Keratinocyte (primary cell): ENCODE data around the gene TSHR. TPM values are rescaled to one million over a fixed set of nuclear protein-coding genes. Genes with fewer than 3 reads are reported as not detected.

Experiments
- DNase-seq: peaks from one replicate; pipeline ENCODE4 v3.0.0-alpha.2; 2011; ENCODE audit warnings: low read depth, missing footprints, low spot score
- FAIRE-seq: peaks from 2 replicates; lab custom pipeline; 2011; peaks lifted over from hg19 to GRCh38; lab: Jason Lieb, UNC
- H2AFZ ChIP-seq: 2 replicates; pipeline ENCODE4 v1.6.0; 2012; ENCODE audit warnings: low read length, control low read depth, inconsistent platforms; ENCODE audit not compliant: control insufficient read depth
- H3K27ac ChIP-seq: 2 replicates; pipeline ENCODE4 v1.5.1; 2011; ENCODE audit warnings: low read length; ENCODE audit not compliant: control insufficient read depth, insufficient read depth
- H3K27me3 ChIP-seq: 3 replicates; pipeline ENCODE4 v1.6.0; 2011; ENCODE audit warnings: low read length; ENCODE audit not compliant: control insufficient read depth, insufficient read depth; ENCODE audit errors: extremely low read depth
- H3K36me3 ChIP-seq, 2 experiments: 2 replicates in 1 of 2; 3 replicates in 1 of 2; pipeline ENCODE4 v1.5.1; 2011; ENCODE audit warnings: low read length in 2 of 2, mild to moderate bottlenecking in 1 of 2; ENCODE audit not compliant: control insufficient read depth in 2 of 2, insufficient read depth in 2 of 2; ENCODE audit errors: extremely low read depth in 1 of 2
- H3K4me1 ChIP-seq: 3 replicates; pipeline ENCODE4 v1.5.1; 2011; ENCODE audit warnings: low read length; ENCODE audit not compliant: control insufficient read depth, insufficient read depth; ENCODE audit errors: extremely low read depth
- H3K4me2 ChIP-seq: 3 replicates; pipeline ENCODE4 v1.6.0; 2011; ENCODE audit warnings: low read depth, low read length; ENCODE audit not compliant: control insufficient read depth, insufficient read depth; ENCODE audit errors: extremely low read depth
- H3K4me3 ChIP-seq, 3 experiments: fragments of 200-600 bp in 1 of 3; sonication (generic) in 1 of 3; 2 replicates in 2 of 3; 3 replicates in 1 of 3; pipeline ENCODE4 v1.5.1; 2011 to 2016; ENCODE audit warnings: low read length in 3 of 3, mild to moderate bottlenecking in 3 of 3, control low read depth in 2 of 3, inconsistent platforms in 1 of 3, low read depth in 1 of 3, mixed read lengths in 1 of 3, mixed run types in 1 of 3, moderate library complexity in 1 of 3; ENCODE audit not compliant: control insufficient read depth in 2 of 3, insufficient read depth in 2 of 3; ENCODE audit errors: extremely low read depth in 1 of 3
- H3K79me2 ChIP-seq: 2 replicates; pipeline ENCODE4 v1.6.0; 2012; ENCODE audit warnings: low read length; ENCODE audit not compliant: control insufficient read depth, insufficient read depth
- H3K9ac ChIP-seq: 3 replicates; pipeline ENCODE4 v1.6.0; 2011; ENCODE audit warnings: low read length; ENCODE audit not compliant: control insufficient read depth, insufficient read depth; ENCODE audit errors: extremely low read depth
- H3K9me1 ChIP-seq: 3 replicates; pipeline ENCODE4 v1.6.0; 2011; ENCODE audit warnings: low read length; ENCODE audit not compliant: control insufficient read depth, insufficient read depth; ENCODE audit errors: extremely low read depth
- H3K9me3 ChIP-seq: 2 replicates; pipeline ENCODE4 v1.5.1; 2012; ENCODE audit warnings: low read depth, low read length; ENCODE audit not compliant: control insufficient read depth
- H4K20me1 ChIP-seq: 3 replicates; pipeline ENCODE4 v1.6.0; 2011; ENCODE audit warnings: low read length; ENCODE audit not compliant: control insufficient read depth, insufficient read depth; ENCODE audit errors: extremely low read depth
- CTCF ChIP-seq, 3 experiments: IDR thresholded peaks in 1 of 3; conservative IDR thresholded peaks in 1 of 3; optimal IDR thresholded peaks in 1 of 3; 2 replicates in 2 of 3; 3 replicates in 1 of 3; pipeline versions ENCODE3 to v1.5.1; 2011; ENCODE audit warnings: low read length in 3 of 3, mild to moderate bottlenecking in 3 of 3, moderate library complexity in 2 of 3, control low read depth in 1 of 3, inconsistent platforms in 1 of 3; ENCODE audit not compliant: insufficient read depth in 2 of 3; ENCODE audit errors: extremely low read depth in 1 of 3
- EZH2 ChIP-seq: IDR thresholded peaks from one replicate; pipeline ENCODE4 v1.6.1; 2012; ENCODE audit warnings: inconsistent platforms, mild to moderate bottlenecking, low read length, moderate library complexity
- dilution Hi-C: fragments of 300-500 bp; cut with MboI; formaldehyde crosslinking; loops from one replicate; pipeline ENCODE4 v1.7.0; 2020; ENCODE audit warnings: low sequenced_read_pairs; ENCODE audit not compliant: extremely low pct_ligation_motif_present
- polyA plus RNA-seq, 5 experiments: library from polyadenylated mRNA; depleted of rRNA in 3 of 5; stranded (reverse) in 3 of 5; stranded (forward) in 1 of 5; unstranded in 1 of 5; fragments of >200 nt; gene quantifications; 1 replicate in 1 of 5; 2 replicates in 3 of 5; 3 replicates in 1 of 5; pipeline versions ENCODE4 v1.2.1 to v1.2.3, GENCODE V29; 2011 to 2012; ENCODE audit warnings: missing spikeins in 2 of 5, low read depth in 1 of 5, low replicate concordance in 1 of 5

The TSHR gene
- polyA plus RNA-seq, 1 donor (not counting 4 experiments of a cell fraction or from before 2014, with no cell fraction given) = 0.03 TPM

GRCh38 chr14:81187832-81188522 lies 232.6 kb downstream of the TSHR start:
- H3K79me2 ChIP-seq = no peaks in the 10 kb centered on the region
- no peak for FAIRE-seq
- no peaks in the 10 kb centered on the region for H3K9me1 ChIP-seq

GRCh38 chr14:81192594-81192993 lies 237.2 kb downstream of the TSHR start:
- H3K4me1 ChIP-seq = no peaks in the 10 kb centered on the region
- no peaks in the 10 kb centered on the region for H4K20me1 ChIP-seq
- dilution Hi-C loops = no loop called here
- no peaks in the 10 kb centered on the region for H3K9me1 ChIP-seq
- H2AFZ ChIP-seq = no peak overlapping the region
- peaks cover 4% of the 10 kb centered on the region in 2 experiments for H3K36me3 ChIP-seq
- H3K9ac ChIP-seq = no peak overlapping the region
- H3K79me2 ChIP-seq = no peaks in the 10 kb centered on the region
- TF ChIP-seq EZH2 (no peak), CTCF (optimal IDR thresholded peaks at IDR 0.05 in 1 of 3, IDR thresholded peaks at IDR 0.05 in 1 of 3, conservative IDR thresholded peaks at IDR 0.05 in 1 of 3; ENCODE audit: extremely low read depth in 1 of 3, insufficient read depth in 2 of 3, low read length in 3 of 3) (no peak)
- DNase-seq = no peak
- no peak for FAIRE-seq
- H3K9me3 ChIP-seq = no peaks in the 10 kb centered on the region
- no peak overlapping the region for H3K4me2 ChIP-seq
- no peak overlapping the region for H3K27ac ChIP-seq
- no peak overlapping the region for H3K4me3 ChIP-seq
- no peaks in the 10 kb centered on the region for H3K27me3 ChIP-seq

More at GRCh38 chr14:81187832-81188522, 232.6 kb downstream of the TSHR start:
- no peak overlapping the region for H2AFZ ChIP-seq
- H3K27me3 ChIP-seq = no peaks in the 10 kb centered on the region
- no peaks in the 10 kb centered on the region for H3K9me3 ChIP-seq
- TF ChIP-seq EZH2 (no peak), CTCF (optimal IDR thresholded peaks at IDR 0.05 in 1 of 3, IDR thresholded peaks at IDR 0.05 in 1 of 3, conservative IDR thresholded peaks at IDR 0.05 in 1 of 3; ENCODE audit: extremely low read depth in 1 of 3, insufficient read depth in 2 of 3, low read length in 3 of 3) (no peak)
- peaks cover 0 to 6% of the 10 kb centered on the region in 2 experiments for H3K36me3 ChIP-seq
- no peaks in the 10 kb centered on the region for H4K20me1 ChIP-seq
- H3K9ac ChIP-seq = no peak overlapping the region
- H3K27ac ChIP-seq = no peak overlapping the region
- H3K4me2 ChIP-seq = no peak overlapping the region
- dilution Hi-C loops = no loop called here
- no peak overlapping the region for H3K4me3 ChIP-seq
- DNase-seq = no peak
- no peaks in the 10 kb centered on the region for H3K4me1 ChIP-seq
